Neural cell (in vitro differentiated cells): Measurements from ENCODE around the gene UNKL. TPM values are rescaled to one million over a fixed set of nuclear protein-coding genes. Genes with fewer than 3 reads are reported as not detected.

Experiments
- H2AFZ ChIP-seq: fragments of 200-600, 300-800 bp; sonication (generic), shearing (Covaris generic); 2 replicates; pipeline ENCODE4 v1.6.0; 2014; ENCODE audit warnings: low read depth, mild to moderate bottlenecking, antibody characterized with exemption, low read length, moderate library complexity
- H3F3A ChIP-seq: fragments of 200-600 bp; shearing (Covaris generic); 2 replicates; pipeline ENCODE4 v1.6.1; 2016; ENCODE audit warnings: mild to moderate bottlenecking, moderate library complexity, mixed read lengths, antibody characterized with exemption, low read length; ENCODE audit not compliant: insufficient read depth, poor library complexity, severe bottlenecking
- H3K27ac ChIP-seq: fragments of 200-600, 300-800 bp; sonication (generic), shearing (Covaris generic); 2 replicates; pipeline ENCODE4 v1.5.1; 2014; ENCODE audit warnings: mild to moderate bottlenecking, low read length, moderate library complexity
- H3K27me3 ChIP-seq: fragments of 300-800, 200-600 bp; sonication (generic), shearing (Covaris generic); 2 replicates; pipeline ENCODE4 v1.6.0; 2014; ENCODE audit warnings: mild to moderate bottlenecking, low read depth, low read length, moderate library complexity; ENCODE audit not compliant: insufficient read depth
- H3K36me3 ChIP-seq: fragments of 300-800, 200-600 bp; sonication (generic), shearing (Covaris generic); 2 replicates; pipeline ENCODE4 v1.5.1; 2014; ENCODE audit warnings: mild to moderate bottlenecking, antibody characterized with exemption, low read length, moderate library complexity; ENCODE audit not compliant: insufficient read depth
- H3K4me2 ChIP-seq: fragments of 300-800, 200-600 bp; sonication (generic), shearing (Covaris generic); 2 replicates; pipeline ENCODE4 v1.6.0; 2014; ENCODE audit warnings: mild to moderate bottlenecking, low read length
- H3K4me3 ChIP-seq: fragments of 300-800, 200-600 bp; sonication (generic), shearing (Covaris generic); 2 replicates; pipeline ENCODE4 v1.5.1; 2014; ENCODE audit warnings: mild to moderate bottlenecking, low read length, moderate library complexity
- H3K79me2 ChIP-seq: fragments of 200-600 bp; shearing (Covaris generic); replicated peaks from 2 replicates; pipeline ENCODE4 v1.6.0; 2014; ENCODE audit warnings: mild to moderate bottlenecking, low read length, moderate library complexity; ENCODE audit not compliant: insufficient read depth
- H3K9ac ChIP-seq: fragments of 300-800, 200-600 bp; sonication (generic), shearing (Covaris generic); 2 replicates; pipeline ENCODE4 v1.6.1; 2016; ENCODE audit warnings: mild to moderate bottlenecking, low read length, mixed read lengths
- H3K9me2 ChIP-seq: fragments of 200-600 bp; shearing (Covaris generic); 2 replicates; pipeline ENCODE4 v1.6.1; 2016; ENCODE audit warnings: mild to moderate bottlenecking, low read length, mixed read lengths; ENCODE audit not compliant: insufficient read depth
- H3K9me3 ChIP-seq: fragments of 200-600, 300-800 bp; sonication (generic), shearing (Covaris generic); 2 replicates; pipeline ENCODE4 v1.6.1; 2016; ENCODE audit warnings: mild to moderate bottlenecking, mixed run types, low read length, moderate library complexity, mixed read lengths
- H4K20me1 ChIP-seq: fragments of 200-600 bp; shearing (Covaris generic); 2 replicates; pipeline ENCODE4 v1.6.1; 2016; ENCODE audit warnings: mild to moderate bottlenecking, mixed run types; ENCODE audit not compliant: insufficient read depth
- EP300 ChIP-seq: fragments of 450-650 bp; conservative IDR thresholded peaks from 2 replicates; pipeline ENCODE4 v1.6.1; 2014; ENCODE audit warnings: antibody characterized with exemption, mild to moderate bottlenecking, moderate library complexity; ENCODE audit not compliant: poor library complexity, severe bottlenecking
- EZH2 ChIP-seq: fragments of 200-600, 300-800 bp; shearing (Covaris generic), sonication (generic); IDR thresholded peaks from 2 replicates; pipeline ENCODE4 v1.6.1; 2014; ENCODE audit warnings: antibody characterized with exemption, low read length, borderline replicate concordance, mild to moderate bottlenecking; ENCODE audit not compliant: insufficient read depth, poor library complexity, severe bottlenecking
- MXI1 ChIP-seq: fragments of 450-650 bp; conservative IDR thresholded peaks from 2 replicates; pipeline ENCODE4 v1.6.1; 2014; ENCODE audit warnings: antibody characterized with exemption, mild to moderate bottlenecking; ENCODE audit not compliant: poor library complexity, severe bottlenecking
- POLR2AphosphoS5 ChIP-seq: IDR thresholded peaks from 2 replicates; pipeline ENCODE4 v1.6.1; 2012
- RAD21 ChIP-seq: fragments of 450-650 bp; conservative IDR thresholded peaks from 2 replicates; pipeline ENCODE4 v1.6.1; 2014; ENCODE audit warnings: antibody characterized with exemption, mild to moderate bottlenecking, moderate library complexity
- REST ChIP-seq: IDR thresholded peaks from 2 replicates; pipeline ENCODE4 v1.6.1; 2012; ENCODE audit warnings: borderline replicate concordance
- SMC3 ChIP-seq: fragments of 450-650 bp; conservative IDR thresholded peaks from 2 replicates; pipeline ENCODE4 v1.6.1; 2014; ENCODE audit warnings: antibody characterized with exemption, mild to moderate bottlenecking, moderate library complexity; ENCODE audit not compliant: poor library complexity
- TAF1 ChIP-seq: IDR thresholded peaks from 2 replicates; pipeline ENCODE4 v1.6.1; 2012; ENCODE audit warnings: low read depth
- polyA plus RNA-seq: library from polyadenylated mRNA; depleted of rRNA; stranded (reverse); fragments of >200 nt; gene quantifications from 2 replicates; pipeline ENCODE4 v1.2.3, GENCODE V29; 2014
- TF ChIP-seq, protein P1 (sequence below): fragments of 450-650 bp; IDR thresholded peaks from 2 replicates; pipeline ENCODE4 v1.5.1; 2014; ENCODE audit warnings: antibody characterized with exemption, mild to moderate bottlenecking, moderate library complexity; ENCODE audit not compliant: poor library complexity, severe bottlenecking

Gene UNKL
- polyA plus RNA-seq, 1 donor from 2014 or later, result 11.9 TPM

DNA sequence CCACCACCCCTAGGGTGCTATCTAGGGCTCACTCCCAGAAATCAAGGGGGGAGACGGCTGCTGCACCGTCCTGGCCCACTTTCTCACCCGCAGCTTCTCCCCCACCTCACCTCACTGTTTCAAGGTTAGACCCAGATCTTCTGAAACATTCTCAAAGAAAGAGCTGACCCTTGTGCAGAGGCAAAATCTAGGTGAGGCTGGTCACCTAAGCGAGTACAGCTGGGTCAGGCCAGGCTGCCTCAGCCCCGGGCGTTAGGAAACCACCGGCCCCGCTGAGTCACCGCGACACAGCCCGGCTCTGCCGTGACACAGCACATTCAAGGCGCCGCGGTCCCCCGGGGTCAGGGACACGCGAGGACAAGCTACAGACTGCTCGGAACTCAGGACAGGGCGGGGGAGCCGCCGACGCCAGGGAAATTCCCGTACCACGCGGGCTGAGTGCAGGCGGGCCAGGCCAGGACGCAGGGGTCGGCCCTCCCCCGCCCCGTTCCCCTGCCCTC lies 35.6 kb downstream of the UNKL start:
- no peaks in the 10 kb centered on the region for H3K79me2 ChIP-seq
- no peaks in the 10 kb centered on the region for H4K20me1 ChIP-seq
- no peak for TF ChIP-seq MXI1
- no peak for TF ChIP-seq SMC3
- no peak for TF ChIP-seq EZH2
- TF ChIP-seq, protein P1, sequence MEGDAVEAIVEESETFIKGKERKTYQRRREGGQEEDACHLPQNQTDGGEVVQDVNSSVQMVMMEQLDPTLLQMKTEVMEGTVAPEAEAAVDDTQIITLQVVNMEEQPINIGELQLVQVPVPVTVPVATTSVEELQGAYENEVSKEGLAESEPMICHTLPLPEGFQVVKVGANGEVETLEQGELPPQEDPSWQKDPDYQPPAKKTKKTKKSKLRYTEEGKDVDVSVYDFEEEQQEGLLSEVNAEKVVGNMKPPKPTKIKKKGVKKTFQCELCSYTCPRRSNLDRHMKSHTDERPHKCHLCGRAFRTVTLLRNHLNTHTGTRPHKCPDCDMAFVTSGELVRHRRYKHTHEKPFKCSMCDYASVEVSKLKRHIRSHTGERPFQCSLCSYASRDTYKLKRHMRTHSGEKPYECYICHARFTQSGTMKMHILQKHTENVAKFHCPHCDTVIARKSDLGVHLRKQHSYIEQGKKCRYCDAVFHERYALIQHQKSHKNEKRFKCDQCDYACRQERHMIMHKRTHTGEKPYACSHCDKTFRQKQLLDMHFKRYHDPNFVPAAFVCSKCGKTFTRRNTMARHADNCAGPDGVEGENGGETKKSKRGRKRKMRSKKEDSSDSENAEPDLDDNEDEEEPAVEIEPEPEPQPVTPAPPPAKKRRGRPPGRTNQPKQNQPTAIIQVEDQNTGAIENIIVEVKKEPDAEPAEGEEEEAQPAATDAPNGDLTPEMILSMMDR, result no peak
- no peak for TF ChIP-seq REST
- no peak for TF ChIP-seq POLR2AphosphoS5
- no peak for TF ChIP-seq RAD21
- TF ChIP-seq EP300, result no peak
- H3K4me3 ChIP-seq, result peak overlapping the region; percentile 68
- no peaks in the 10 kb centered on the region for H3K9me2 ChIP-seq
- no peak overlapping the region for H3K27ac ChIP-seq
- no peaks in the 10 kb centered on the region for H3K9me3 ChIP-seq
- H2AFZ ChIP-seq, result no peak overlapping the region
- no peaks in the 10 kb centered on the region for H3K27me3 ChIP-seq
- no peaks in the 10 kb centered on the region for H3F3A ChIP-seq
- H3K36me3 ChIP-seq, result no peaks in the 10 kb centered on the region
- no peak overlapping the region for H3K4me2 ChIP-seq
- no peak overlapping the region for H3K9ac ChIP-seq

GRCh38 chr16:1378087-1378803 lies 36.3 kb downstream of the UNKL start:
- H3F3A ChIP-seq, result no peaks in the 10 kb centered on the region
- no peaks in the 10 kb centered on the region for H3K36me3 ChIP-seq
- no peaks in the 10 kb centered on the region for H4K20me1 ChIP-seq
- no peaks in the 10 kb centered on the region for H3K9me2 ChIP-seq
- H3K4me2 ChIP-seq, result no peak overlapping the region
- H2AFZ ChIP-seq, result no peak overlapping the region
- TF ChIP-seq SMC3 (no peak), RAD21 (no peak), EZH2 (no peak), EP300 (no peak), POLR2AphosphoS5 (no peak), TAF1 (no peak), REST (no peak), MXI1 (no peak)
- TF ChIP-seq, protein P1, result no peak
- H3K27me3 ChIP-seq, result no peaks in the 10 kb centered on the region
- no peak overlapping the region for H3K9ac ChIP-seq
- H3K79me2 ChIP-seq, result no peaks in the 10 kb centered on the region
- H3K4me3 ChIP-seq, result no peak overlapping the region
- no peaks in the 10 kb centered on the region for H3K9me3 ChIP-seq
- H3K27ac ChIP-seq, result no peak overlapping the region
